GM21528 (cell line): ENCODE data around the gene SEZ6.

Experiments
- ATAC-seq: cut with Tn5 transposase; IDR thresholded peaks from one replicate; pipeline ENCODE4 v1.9.1; 2021; ENCODE audit warnings: mild to moderate bottlenecking, moderate library complexity; ENCODE audit not compliant: unreplicated experiment, low FRiP score

Gene SEZ6

GRCh38 chr17:29007860-29008455, 2.1 kb upstream of the SEZ6 start:
- ATAC-seq, result no peak

- ATAC-seq, result no peak
Measured at GRCh38 chr17:29007456-29007855, 1.6 kb upstream of the SEZ6 start.

- no peak for ATAC-seq
Measured at GRCh38 chr17:29004081-29004692, 1.6 kb downstream of the SEZ6 start.

- ATAC-seq, result no peak
Measured at GRCh38 chr17:29003289-29003688, 2.5 kb downstream of the SEZ6 start.

- ATAC-seq, result no peak
Measured at GRCh38 chr17:29002811-29003210, 3.0 kb downstream of the SEZ6 start.

- no peak for ATAC-seq
Measured at GRCh38 chr17:29000973-29001372, 4.9 kb downstream of the SEZ6 start.

- no peak for ATAC-seq
Measured at GRCh38 chr17:28999206-28999605, 6.6 kb downstream of the SEZ6 start.

GRCh38 chr17:28997806-28998205, 8.0 kb downstream of the SEZ6 start:
- no peak for ATAC-seq

- ATAC-seq, result no peak
Measured at GRCh38 chr17:28996554-28997096, 9.2 kb downstream of the SEZ6 start.

GRCh38 chr17:28993645-28994426, 12.0 kb downstream of the SEZ6 start:
- no peak for ATAC-seq

- ATAC-seq, result no peak
Measured at GRCh38 chr17:28992625-28993600, 12.9 kb downstream of the SEZ6 start.

GRCh38 chr17:28992185-28992584, 13.6 kb downstream of the SEZ6 start:
- ATAC-seq, result no peak

- no peak for ATAC-seq
Measured at GRCh38 chr17:28991779-28992178, 14.1 kb downstream of the SEZ6 start.

GRCh38 chr17:28989028-28989427, 16.8 kb downstream of the SEZ6 start:
- ATAC-seq, result no peak

- no peak for ATAC-seq
Measured at GRCh38 chr17:28988475-28988874, 17.4 kb downstream of the SEZ6 start.

GRCh38 chr17:28986714-28987655, 18.8 kb downstream of the SEZ6 start:
- no peak for ATAC-seq

- ATAC-seq, result no peak
Measured at GRCh38 chr17:28985950-28986713, 19.7 kb downstream of the SEZ6 start.
